A549 treated with AZD9567 at 1 μM for 4 hours (cell line): Measurements from ENCODE around the gene PRR22. TPM values are rescaled to one million over a fixed set of nuclear protein-coding genes. Genes with fewer than 3 reads are reported as not detected.

Source experiments
- total RNA-seq: library from RNA; stranded (reverse); fragments of 200-300 nt; extraction: Qiagen RNA extraction; gene quantifications from 5 replicates; pipeline ENCODE4 v1.2.3, GENCODE V29; 2022; ENCODE audit not compliant: insufficient read depth

The PRR22 gene
- 2.8 to 3.1 TPM (median 2.8 TPM) in 4 of 5 replicates, not detected in the other for total RNA-seq

DNA sequence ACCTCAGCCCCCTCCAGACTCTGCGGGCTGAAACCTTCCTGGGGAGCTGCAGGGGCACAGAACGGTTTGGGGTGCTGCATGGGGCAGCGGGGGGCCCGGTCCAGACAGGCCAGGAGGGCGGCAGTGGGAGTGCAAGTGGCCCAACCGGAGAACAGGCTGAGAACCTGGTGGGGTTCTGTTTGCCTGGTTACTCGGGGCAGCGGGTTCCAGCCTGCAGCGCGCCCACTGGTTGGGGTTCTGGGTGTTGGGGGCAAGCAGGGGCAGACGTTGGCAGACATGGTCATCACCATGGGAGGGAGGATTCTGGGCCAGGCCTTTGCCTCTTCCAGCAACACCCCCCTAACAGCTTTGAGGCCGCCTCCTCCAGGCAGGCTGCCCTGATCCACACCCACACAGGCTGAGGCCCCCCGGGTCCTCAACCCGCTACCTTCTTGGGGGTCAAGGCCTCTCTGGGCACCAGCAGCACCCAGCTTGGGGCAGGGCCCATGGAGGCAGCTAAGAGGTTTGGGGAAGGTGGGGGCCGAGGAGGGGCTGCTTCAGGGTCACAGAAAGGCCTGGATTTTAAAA is at the start of gene PRR22:
Gene PRR22, minus strand, starts transcription at position 166 of the 567 bp plus-strand sequence. Its CDS starts 86 bp downstream, at position 80.

DNA sequence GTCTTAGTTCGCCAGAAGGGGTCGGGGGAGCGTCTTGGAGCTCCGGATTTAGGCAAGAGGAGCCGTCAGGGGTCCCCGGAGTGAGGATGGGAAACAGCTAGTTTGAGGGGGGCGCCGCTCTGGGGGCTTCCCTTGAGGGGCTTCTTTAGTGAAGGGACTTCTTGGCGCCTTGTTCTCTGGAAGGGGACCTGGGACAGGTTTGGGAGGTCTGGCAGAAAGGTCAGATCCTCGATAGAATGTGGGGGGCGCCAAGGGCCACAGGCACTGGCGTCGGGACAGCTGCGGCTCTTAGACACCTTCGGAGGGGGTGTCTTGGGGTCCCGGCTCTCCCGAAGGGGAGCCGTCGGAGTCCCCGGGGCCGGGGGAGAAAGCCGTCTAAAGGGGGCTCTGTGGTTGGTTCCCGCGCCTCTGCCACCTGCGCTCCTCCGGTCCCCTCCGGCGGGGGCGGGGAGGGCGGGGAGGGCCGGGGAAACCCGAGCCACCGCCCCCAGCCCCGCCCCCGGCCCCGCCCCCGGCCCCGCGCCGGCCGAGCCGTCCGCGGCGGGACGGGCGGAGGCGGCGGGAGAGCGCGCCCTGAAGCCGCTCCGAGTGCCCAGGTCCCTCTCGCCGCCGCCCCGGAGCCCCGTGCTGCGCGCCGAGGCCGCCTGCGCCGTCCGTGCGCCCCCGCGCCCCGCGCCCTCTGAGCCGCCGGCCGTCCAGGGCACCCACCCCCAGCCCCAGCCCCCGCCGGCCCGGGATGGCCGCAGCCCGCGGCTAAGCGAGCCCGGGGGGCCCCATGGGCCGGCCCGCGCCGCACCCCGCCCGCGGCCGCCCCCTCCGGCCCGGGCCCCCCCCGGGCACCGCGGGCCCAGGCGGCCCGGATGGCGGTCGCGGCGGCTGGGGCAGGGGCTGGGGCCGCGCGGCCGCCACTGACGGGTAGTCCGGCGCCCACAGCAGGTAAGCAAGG is 20.2 kb upstream of the PRR22 start, which contains the start of gene NRTN:
Gene NRTN, plus strand, starts transcription at position 552 of the 946 bp plus-strand sequence. CDS start 19,099 bp downstream, outside the sequence.

DNA sequence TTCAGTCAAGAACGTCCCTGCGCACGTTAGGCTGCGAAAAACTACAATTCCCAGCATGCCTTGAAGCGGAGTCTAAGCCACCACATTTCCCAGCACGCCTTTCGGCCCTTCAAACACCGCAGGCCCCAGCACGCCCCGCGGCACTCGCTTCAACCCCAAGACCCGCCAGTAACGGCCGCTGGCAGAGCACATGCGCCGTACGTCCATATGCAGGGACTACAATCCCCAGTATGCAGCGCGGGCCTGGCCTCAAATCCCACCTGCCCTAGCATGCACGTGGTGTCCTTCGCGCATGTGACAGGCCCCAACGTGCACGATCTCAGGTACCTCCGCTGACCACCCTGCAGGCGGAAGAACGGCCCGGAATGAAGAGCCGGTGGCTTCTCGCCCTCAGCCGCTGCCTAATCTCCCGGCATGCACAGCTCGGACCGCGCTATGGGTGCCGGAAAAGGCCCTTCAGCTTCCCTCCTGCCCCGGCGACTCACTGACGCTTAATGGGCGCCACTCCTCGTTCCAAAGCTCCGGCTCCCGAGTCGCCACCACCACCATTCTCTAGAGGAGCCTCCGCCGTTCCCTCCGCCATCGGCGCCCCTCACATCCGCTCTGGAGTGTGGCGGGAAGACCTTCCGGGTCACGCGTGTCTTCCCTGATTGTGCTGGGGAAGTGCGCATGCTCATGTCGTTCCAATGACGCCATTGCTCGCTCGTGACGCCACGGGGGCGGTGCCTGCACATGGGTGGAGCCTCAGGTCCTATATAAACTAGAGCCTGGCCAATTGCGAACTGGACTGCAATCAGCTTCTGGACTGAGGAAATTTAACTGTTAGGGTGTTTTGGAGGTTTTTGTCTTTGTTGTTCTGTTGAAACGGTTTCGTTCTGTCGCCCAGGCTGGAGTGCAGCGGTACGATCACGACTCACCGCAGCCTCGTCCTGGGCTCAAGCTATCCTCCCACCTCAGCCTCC is 6.3 kb upstream of the PRR22 start, which contains the start of gene DUS3L:
Gene DUS3L, minus strand, starts transcription at position 605 of the 962 bp plus-strand sequence. Its CDS starts 22 bp downstream, at position 583.

Other genes starting within 250 kb of the PRR22 start
- 2.1 to 3.5 TPM (median 2.6 TPM) in 5 replicates for gene TINCR, start 216.8 kb downstream of the PRR22 start, total RNA-seq
- gene SAFB2, start 162.0 kb downstream of the PRR22 start, total RNA-seq = 26.0 to 44.1 TPM (median 36.0 TPM) in 5 replicates
- 47.5 to 53.0 TPM (median 50.0 TPM) in 5 replicates for gene SAFB, start 161.7 kb downstream of the PRR22 start, total RNA-seq
- 42.8 to 72.7 TPM (median 69.3 TPM) in 5 replicates for gene MICOS13, start 104.2 kb downstream of the PRR22 start, total RNA-seq
- gene HSD11B1L, start 103.7 kb downstream of the PRR22 start, total RNA-seq = 1.7 to 6.2 TPM (median 5.4 TPM) in 5 replicates
- gene RPL36, start 94.5 kb downstream of the PRR22 start, total RNA-seq = 696 to 858 TPM (median 802 TPM) in 5 replicates
- gene LONP1, start 64.6 kb downstream of the PRR22 start, total RNA-seq = 46.9 to 66.8 TPM (median 60.7 TPM) in 5 replicates
- gene CATSPERD, start 64.1 kb downstream of the PRR22 start, total RNA-seq = not detected in 5 replicates
- 21.5 to 33.3 TPM (median 30.4 TPM) in 5 replicates for gene DUS3L, start 6.4 kb upstream of the PRR22 start, total RNA-seq
- 0.71 to 1.2 TPM (median 0.86 TPM) in 4 of 5 replicates, not detected in the other for gene NRTN, start 20.3 kb upstream of the PRR22 start, total RNA-seq
- not detected in 5 replicates for gene FUT6, start 55.0 kb upstream of the PRR22 start, total RNA-seq
- 0.06 TPM in 1 of 5 replicates, not detected in the others for gene FUT3, start 66.7 kb upstream of the PRR22 start, total RNA-seq
- gene FUT5, start 85.8 kb upstream of the PRR22 start, total RNA-seq = not detected in 5 replicates
- gene NDUFA11, start 119.0 kb upstream of the PRR22 start, total RNA-seq = 208 to 299 TPM (median 293 TPM) in 5 replicates
- gene VMAC, start 120.1 kb upstream of the PRR22 start, total RNA-seq = 0.48 to 0.86 TPM (median 0.71 TPM) in 4 of 5 replicates, not detected in the other
- gene CAPS, start 129.5 kb upstream of the PRR22 start, total RNA-seq = 1.0 to 2.4 TPM (median 1.2 TPM) in 5 replicates
- 38.4 to 84.9 TPM (median 44.4 TPM) in 5 replicates for gene RANBP3, start 193.4 kb upstream of the PRR22 start, total RNA-seq